Spleen (tissue), 3 donors: ENCODE results near the gene SI.

Experiments
- POLR2A ChIP-seq, 3 donors: fragments of 450-650 bp; IDR thresholded peaks; one replicate each; pipeline ENCODE4 v1.5.1; 2017; ENCODE audit warnings: antibody characterized with exemption in 3 of 3, mild to moderate bottlenecking in 1 of 3
- POLR2AphosphoS5 ChIP-seq, 3 donors: sonication (generic); formaldehyde crosslinking; IDR thresholded peaks; one replicate each; pipeline ENCODE4 v1.5.1; 2017; ENCODE audit warnings: antibody characterized with exemption in 3 of 3

DNA sequence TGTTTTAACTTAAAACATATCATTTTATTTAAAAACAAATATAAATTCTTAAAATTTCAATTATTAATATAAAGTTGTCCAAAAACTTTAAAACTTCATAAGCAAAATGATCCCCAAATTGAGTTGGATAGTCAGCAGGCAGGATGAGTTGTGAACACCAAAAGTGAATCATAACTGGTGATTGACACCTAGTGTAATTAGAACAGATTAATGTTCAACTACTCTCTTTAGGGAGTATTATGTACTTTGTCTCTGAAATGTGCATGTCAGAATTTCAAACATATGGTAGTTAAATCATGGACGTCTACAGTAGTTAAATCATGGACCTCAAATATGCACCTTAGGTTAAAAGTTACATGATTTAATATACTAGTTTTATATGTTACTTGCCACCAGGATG lies 2.9 kb upstream of the SI start:
- TF ChIP-seq POLR2A (IDR thresholded peaks at IDR 0.05): no peak
- no peak for TF ChIP-seq POLR2AphosphoS5 (IDR thresholded peaks at IDR 0.05)
